GM12873 (cell line): ENCODE results near the gene SLC9A3.

ENCODE experiments used
- CTCF ChIP-seq: IDR thresholded peaks from 2 replicates; pipeline ENCODE4 v1.5.1; 2012; ENCODE audit warnings: low read depth, mild to moderate bottlenecking, moderate library complexity, low read length, control low read depth; ENCODE audit not compliant: insufficient read depth; ENCODE audit errors: missing control alignments

Gene SLC9A3

DNA sequence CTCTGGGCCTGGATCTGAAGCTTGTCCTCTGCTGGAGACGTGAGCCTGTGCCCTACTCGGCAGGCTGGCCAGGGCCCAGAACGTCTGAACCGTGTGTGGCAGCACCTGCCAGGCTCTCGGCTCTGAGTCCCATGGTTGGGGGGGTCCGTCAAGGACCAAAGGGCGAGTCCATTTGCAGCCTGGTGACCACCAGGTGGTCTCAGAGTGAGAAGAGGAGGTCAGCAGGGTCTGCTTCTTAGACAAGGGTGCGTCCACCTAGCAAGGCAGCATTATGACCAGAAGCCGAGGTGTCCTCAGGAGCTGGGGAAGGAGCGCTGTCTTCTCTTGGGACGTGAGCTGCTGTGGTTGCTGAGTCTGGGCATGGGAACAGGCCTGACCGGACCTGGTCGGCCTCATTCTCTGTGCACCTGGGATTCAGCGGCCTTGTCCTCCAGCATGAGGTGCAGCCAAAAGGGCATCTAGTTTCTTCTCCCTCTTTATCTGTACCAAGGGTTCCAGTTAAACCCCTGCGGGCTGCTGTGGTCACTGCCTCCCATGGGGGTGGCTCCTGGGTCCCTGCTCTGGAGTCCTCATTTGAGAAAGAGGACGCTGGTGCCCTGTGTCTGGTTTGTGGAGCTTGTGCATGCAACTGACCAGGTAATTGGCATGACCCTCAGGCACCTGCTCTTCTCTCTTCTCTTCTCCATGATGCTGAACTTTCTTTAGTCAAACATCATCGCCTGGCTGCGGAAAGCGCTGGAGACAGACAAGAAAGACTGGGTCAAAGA lies 66.9 kb downstream of the SLC9A3 start:
- no peak for TF ChIP-seq CTCF

GRCh38 chr5:456351-457194 lies 67.7 kb downstream of the SLC9A3 start:
- TF ChIP-seq CTCF = no peak

DNA sequence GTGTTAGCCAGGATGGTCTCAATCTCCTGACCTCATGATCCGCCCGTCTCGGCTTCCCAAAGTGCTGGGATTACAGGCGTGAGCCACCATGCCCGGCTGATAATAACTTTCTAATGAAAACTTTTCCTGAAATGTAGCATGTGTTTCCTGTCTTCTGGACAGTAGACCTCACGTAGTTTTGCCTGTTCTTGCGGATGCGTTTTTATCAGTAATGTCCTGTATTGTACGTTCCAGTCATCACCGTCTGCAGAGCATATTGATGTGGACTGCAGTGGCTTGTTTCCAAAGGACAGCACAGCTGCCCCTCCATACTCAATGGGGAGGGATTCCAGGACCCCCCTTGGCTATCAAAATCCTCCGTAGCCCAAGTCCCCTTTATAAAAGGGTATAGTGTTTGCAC lies 68.4 kb downstream of the SLC9A3 start:
- no peak for TF ChIP-seq CTCF

GRCh38 chr5:454936-455335 lies 69.3 kb downstream of the SLC9A3 start:
- TF ChIP-seq CTCF = no peak

- no peak for TF ChIP-seq CTCF
Observed at GRCh38 chr5:453725-454481, 70.3 kb downstream of the SLC9A3 start.

- no peak for TF ChIP-seq CTCF
Observed at GRCh38 chr5:452978-453710, 71.1 kb downstream of the SLC9A3 start.
